Measurements from ENCODE around the gene HAPSTR1.

GRCh38 chr16:9058211-9058610 lies 33.2 kb upstream of the HAPSTR1 start:
- no peak for TF ChIP-seq CTCF (IDR thresholded peaks at IDR 0.05)
- no peak for TF ChIP-seq POLR2A (IDR thresholded peaks at IDR 0.05)
